ENCODE measurements around the gene MYH9.
"Not testable (repeated sequence)": the region's sequence is repeated elsewhere in the genome, so short reads cannot be mapped to it uniquely, and the experiment has no call there.

MYH9 gene

DNA sequence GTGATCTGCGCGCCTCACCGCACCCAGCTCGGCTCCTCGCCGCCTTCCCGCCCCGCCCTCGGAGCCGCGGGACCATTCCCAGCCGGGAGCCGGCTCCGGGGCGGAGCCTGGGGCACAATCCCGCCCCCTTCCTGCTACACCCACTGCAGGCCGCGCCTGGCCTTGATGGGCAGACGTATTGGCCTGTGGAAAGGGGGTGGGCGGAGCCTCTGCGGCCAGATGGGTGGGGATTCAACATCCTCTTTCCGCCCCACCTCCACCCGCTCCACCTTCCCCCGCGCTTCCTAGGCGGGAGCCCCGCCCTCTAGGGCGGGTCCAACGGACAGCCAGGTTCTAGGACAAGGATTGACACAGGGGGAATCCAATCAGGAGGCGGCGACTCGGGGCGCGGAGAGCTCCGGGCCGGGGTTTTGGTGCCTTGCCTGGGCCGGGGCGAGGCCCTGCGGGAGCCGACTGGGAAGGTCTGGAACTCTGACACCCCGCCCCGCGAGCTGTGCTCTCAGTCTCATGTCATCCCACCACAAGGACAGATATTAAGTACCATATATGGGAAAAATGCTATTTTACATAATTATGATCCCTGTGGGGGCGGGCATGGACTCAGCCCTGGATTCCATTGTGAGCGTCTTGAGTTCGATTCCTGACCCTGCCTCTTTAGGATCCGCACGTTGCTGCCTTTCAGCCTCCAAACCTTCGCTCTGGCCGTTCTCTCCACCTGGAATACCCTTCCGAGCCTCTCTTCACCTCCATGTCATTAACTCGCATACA lies at the start of gene MYH9:
TSS of gene MYH9 (minus strand) at position 9 of the 768 bp plus-strand sequence. CDS start 38,731 bp downstream, outside the sequence.
- peak; percentile 100 for DNase-seq

DNA sequence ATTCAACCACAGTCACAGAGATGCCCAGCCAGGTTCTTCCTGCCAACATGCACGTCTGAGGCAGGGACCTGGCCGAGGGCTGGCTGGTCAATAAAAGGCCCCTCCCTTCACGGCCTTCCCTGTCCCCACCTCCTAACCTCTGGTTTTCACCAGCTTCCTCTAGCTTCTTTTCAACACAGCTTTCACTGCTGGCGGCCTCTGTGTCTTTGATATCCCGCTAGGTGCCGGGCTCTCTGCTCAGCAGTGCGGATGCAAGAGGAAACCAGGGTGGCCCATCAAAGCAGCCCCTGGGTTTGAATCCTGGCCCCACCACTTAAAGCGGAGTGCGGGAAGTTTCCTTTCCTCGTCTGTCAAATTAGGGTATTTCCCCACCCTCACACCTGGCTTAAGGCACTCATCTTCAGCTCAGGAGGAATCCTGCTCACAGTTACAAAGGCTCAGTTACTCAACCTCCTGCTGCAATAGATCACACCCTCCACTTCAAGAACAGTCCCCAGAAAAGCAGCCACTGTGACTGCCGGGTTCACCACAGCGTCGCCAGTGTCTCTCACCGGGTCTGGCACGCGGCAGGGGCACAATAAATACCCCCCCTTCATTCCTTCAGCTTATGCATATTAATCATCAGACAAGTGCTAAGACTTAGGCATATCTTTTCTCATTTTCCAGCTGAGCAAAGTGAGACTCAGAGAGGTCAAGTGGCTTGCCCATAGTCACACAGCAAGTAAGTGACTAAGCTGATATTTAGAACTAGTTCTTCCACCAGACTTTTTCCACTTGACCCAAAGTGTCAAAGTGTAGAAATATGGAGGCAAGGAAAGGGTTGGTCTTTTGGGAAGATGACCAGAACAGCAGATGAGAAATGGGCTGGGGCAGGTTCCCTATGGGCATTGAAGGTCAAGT lies 48.0 kb upstream of the MYH9 start:
- peak; percentile 85 for DNase-seq

DNA sequence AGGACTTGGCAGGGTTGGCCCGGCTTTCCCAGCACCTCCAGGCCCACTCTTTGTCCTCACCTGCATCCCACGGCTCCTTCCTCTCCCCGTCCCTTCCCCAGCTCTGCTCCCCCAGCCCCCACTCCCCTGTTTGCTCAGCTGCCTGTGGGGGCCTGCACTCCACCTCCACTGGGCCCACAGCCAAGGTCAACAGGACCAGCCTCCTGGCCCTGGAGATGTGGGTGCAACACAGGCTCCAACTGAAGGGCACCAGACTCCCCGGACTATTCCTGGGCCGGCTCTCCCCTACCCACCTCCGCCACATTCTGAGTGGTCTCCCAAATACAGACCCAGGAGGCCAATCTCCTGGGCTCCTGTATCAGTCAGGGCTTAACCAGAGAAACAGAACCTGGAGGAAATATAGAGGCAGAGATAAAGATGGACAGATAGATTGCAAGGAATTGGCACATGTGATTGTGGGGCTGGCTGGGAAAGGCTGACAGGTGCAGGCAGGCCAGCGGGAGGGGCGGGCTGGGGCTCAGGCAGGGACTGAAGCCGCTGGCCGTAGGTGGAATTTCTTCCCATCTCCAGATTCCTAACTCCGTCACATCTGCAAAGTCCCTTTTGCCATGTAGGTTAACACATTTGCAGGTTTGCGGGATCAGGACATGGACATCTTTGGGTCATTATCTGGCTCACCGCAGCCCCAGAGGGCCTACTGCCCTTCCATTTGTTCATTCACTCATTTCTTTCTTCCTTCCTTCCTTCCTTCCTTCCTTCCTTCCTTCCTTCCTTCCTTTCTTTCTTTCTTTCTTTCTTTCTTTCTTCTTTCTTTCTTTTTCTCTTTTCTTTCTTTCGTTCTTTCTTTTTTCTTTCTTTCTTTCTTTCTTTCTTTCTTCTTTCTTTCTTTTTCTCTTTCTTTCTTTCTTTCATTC lies 45.8 kb upstream of the MYH9 start:
- peak; percentile 51 for DNase-seq

DNA sequence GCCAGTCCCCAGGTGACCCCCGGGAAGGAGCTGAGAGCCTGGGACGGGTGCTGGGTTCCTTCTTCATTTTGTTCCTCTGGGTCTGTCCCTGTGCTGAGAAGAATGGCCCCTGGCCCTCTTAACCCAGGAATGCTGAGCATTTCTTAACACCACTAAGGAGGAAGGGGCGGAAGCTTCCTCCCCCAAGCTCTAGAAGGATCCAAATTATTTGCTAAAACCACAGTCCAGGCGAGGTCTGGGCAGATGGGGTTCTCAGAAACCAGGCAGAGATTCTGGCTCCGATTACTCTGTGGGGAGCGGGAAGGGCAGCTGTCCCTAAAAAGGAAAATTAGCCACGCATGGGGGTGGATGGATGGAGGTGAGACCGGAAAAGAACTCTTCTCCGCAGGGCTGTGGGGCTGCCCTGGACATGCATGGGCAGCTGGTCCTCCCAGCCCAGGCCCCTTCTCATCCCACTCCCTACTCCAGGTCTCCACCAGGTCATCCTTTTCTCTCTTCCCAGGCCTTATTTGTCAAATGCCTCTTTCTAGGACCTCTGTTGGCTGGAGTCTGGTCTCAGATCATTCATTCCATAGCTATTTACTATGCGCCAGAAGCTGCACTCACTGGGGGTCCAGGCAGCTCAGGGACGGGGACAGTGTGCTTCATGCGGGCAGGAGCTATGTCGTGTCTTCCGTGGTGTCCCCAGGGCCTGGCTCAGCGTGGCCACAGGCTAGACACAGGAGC lies 45.0 kb upstream of the MYH9 start:
- peak; percentile 88 for DNase-seq

DNA sequence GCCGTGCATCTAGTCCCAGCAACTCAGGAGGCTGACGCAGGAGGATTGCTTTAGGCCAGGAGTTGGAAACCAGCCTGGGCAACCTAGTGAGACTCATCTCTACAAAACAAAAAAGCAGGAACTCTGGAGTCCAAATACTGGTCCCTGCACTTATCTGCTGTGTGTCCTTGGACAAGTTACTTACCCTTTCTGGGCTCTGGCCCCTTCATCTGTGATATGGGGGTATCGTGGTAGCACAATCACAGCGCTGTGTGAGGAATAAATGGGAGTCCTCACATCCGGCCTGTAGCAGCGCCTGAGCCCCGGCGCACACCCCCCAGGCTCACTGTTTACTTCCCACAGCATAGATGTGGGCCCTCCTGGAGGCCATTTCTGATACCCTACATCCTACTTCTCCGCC lies 44.2 kb upstream of the MYH9 start:
- DNase-seq = no peak

DNA sequence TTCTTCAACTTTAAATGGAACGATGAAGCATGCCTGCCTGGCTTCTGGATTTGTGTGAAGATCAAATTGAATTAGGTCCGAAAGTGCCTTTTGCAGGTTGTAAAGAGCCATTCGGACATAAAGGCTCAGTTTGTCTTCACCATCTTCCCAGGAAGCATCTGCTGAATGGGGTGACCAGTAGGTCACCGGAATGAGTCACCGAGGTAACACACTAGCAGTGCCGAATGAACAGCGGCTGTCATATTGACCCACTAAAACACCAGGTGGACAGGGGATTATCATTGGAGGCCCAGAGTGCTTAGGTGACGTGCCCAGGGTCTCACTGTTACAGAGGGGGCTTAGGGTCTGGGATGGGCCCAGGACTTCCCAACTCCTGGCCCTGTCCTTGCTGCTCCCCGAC lies 43.1 kb upstream of the MYH9 start:
- peak; percentile 64 for DNase-seq

DNA sequence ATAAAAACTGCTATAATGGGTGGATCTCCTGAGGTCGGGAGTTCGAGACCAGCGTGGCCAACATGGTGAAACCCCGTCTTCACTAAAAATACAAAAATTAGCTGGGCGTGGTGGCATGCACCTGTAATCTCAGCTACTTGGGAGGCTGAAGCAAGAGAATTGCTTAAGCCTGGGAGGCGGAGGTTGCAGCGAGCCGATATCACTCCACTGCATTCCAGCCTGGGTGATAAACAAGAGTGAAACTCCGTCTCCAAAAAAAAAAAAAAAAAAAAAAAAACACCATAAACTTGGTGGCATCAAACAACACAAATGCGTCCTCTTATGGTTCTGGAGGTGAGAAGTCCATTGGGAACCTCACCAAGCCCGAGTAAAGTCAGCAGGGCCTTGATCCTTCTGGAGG lies 40.2 kb upstream of the MYH9 start:
- not testable (repeated sequence) for DNase-seq

DNA sequence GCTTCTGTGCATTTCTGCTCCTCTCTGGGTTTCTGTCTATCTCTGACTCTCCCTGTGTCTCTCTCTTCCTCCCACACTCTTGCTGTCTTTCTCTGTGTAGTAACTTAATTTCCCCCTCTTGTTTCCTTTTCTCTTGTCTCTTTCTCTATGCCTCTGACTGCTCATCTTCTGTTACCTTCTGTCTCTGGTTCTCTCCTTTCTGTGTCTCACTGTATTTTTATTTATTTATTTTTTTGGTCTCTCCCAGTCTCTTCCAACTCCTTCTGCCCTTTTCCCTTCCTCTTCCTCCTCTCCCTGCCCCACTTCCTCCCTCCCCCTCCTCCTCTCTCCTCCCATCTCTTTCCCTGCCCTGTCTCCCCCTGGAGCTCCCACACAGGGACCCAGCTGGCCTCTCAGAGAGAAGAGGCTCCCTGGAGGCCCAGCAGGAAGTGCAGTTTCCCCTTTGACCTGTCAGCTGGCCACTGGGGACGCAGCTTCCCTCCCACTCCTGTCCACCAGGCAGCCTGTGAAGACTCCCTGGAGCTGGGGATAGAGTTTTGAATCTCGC lies 38.3 kb upstream of the MYH9 start:
- peak; percentile 87 for DNase-seq

DNA sequence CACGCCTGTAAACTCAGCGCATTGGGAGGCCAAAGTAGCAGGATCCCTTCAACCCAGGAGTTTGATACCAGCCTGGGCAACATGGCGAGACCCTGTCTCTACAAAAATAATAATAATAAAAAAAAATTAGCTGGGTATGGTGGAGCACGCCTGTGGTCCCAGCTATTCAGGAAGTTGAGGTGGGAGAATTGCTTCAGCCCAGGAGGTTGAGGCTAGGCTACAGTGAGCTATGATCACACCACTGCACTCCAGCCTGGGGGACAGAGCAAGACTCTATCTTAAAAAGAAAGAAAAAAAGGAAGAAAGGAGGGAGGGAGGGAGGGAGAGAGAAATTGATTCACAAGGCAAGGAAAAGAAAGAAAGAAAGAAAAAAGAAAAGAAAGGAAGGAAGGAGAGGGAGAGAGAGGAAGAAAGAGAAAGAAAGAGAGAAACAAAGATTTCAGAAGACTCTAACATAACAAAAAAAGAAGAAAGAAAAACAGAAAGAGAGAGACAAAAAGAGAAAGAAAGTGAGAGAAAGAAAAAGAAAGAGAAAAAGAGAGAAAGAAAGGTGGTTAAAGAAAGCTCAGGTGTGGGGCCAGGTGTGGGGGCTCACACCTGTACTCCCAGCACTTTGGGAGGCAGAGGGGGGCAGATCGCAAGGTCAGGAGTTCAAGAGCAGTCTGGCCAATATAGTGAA lies 37.3 kb upstream of the MYH9 start:
- DNase-seq = no peak

DNA sequence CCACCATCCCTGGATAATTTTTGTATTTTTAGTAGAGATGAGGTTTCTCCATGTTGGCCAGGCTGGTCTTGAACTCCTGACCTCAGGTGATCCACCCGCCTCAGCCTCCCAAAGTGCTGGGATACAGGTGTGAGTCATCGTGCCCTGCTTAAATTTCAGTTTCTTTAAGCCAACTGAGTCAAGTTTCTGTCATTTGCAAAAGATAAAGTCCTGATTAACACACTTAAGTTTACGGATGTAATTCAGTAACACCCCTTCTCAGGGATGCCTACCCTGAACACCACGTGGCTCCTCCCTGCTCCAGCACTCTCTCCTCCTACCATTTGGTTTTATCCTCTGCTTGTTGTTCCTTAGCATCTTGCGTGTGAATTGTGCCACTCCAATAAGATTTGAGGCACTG lies 36.7 kb upstream of the MYH9 start:
- not testable (repeated sequence) for DNase-seq

DNA sequence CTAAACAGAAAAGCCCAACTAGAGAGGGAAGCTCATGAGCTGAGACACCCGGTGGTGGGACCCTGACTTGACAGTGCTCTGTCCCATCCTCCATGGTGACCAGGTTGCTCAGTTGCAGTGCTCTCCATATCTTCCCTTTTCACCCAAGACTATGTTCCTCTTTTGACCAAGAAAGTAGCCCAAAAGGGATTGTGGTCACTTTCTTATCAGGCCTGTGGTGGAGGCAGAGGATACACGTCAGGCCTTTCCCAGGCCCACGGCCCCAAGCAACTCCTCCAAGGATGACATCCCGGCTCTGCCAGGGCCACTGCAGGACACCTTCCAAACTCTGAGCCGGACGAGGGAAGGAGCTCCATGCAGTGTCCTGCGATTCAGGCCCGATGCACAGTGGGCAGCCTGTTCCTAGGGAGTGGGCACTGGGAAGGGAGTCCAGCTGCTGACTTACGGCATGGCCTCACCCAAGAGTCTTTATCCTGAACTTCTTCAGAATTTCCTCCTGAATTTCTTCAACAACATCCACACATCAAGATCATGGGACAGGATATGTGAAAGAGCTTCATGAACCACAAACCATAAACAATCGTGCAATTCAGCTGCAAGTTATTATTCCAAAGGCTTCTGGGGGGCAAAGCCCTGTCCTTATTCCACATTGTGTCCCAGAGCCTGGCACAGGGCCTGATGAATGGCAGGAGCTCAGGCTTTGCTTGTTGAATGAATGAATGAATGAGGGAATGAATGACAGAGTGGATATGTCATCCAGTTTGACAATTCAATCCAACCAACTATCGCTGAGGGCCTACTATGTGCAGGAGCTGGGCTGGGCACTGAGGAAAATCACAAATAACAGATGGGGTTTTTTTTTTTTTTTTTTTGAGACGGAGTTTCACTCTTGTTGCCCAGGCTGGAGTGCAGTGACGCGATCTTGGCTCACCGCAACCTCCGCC lies 36.0 kb upstream of the MYH9 start:
- no peak for DNase-seq

DNA sequence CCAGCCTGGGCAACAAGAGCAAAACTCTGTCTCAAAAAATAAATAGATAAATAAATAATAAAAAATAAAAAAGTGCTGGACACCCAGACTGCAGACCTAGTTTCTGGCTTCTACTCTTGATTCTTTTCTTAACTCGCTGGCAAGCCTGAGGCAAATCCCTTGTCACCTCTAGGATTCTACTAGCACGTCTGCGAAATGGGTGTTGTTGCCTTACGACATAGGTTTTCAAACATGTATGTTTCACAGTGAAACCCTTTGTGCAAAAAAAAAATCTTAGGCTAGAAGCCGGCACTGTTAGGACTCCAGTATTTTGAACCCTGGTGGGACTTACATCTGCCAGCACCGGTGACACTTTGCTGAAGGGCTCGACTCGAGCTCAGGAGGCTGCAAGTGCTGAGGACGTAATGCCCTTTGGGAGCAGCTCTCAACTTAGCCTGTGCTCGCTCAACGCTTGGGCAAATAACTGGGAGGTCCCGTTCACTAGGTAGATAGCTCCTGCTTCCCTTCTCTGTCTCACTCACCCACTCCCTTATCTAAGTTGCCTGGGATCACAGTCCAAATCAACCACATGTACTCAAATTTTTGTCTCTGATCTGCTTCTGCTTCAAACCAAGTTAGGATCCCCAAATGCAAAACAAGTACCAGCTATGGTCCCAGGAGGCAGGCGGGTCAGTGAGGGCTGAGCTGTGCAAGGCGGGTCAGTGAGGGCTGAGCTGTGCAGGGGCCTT lies 34.7 kb upstream of the MYH9 start:
- DNase-seq = no peak

DNA sequence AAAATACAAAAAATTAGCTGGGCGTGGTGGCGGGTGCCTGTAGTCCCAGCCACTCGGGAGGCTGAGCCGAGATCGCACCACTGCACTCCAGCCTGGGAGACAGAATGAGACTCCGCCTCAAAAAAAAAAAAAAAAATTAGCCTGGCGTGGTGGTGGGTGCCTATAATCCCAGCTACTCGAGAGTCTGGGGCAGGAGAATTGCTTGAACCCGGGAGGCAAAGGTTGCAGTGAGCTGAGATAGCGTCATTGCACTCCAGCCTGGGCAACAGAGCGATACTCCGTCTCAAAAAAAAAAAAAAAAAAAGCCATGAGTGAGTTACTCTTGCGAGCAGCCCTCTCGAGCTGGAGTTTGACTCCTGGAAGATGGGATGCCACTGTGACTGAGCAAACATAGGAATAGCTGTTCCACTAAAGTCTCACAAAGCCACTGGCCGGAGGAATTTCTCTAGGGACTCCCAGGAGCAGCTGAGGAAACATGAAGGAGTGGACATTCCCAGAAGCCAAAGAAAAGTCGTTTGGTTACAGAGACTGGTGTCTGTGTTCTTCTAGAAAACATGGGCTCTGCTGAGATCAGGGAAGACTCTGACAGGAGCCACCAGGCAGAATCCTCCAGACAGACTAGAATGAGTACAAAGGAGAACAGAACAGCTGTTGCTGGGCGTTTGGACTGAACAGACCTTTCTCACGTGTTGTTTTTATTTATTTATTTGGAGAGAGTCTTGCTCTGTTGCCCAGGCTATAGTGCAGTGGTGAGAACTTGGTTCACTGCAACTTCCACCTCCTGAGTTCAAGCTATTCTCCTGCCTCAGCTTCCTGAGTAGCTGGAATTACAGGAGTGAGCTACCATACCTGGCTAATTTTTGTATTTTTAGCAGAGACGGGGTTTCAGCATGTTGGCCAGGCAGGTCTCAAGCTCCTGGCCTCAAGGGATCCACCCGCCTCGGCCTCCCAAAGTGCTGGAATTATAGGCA lies 32.4 kb upstream of the MYH9 start:
- no peak for DNase-seq

DNA sequence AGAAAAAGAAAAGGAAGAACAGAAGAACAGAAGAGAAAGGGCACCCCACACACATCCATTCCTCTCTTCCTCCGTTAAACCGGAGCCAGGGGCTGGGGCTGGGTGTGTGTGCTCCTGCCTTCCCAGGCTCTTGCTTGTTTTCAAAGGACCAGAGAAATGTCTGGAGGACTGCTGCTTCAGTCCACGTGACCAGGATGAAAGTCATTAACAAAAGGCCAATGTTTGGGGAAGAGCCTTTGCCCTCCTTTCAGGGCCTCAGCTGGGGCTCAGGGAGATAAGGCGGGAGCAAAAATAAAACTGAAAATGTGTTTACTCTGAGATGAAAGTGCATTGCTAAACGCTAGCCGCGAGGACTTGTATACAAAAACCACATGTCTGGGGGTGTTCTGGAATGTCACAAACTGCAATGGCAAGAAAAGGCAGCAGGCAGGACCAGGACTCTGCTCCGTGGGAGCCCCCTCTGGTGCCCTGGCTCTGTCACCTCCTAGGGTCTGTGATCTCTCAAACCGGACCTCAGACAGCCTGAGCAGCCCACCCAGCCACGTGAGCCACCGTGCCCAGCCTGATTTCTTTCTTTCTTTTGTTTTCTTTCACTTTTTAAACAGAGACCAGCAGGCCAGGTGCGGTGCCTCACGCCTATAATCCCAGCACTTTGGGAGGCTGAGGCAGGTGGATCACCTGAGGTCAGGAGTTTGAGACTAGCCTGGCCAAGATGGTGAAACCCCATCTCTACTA lies 31.6 kb upstream of the MYH9 start:
- peak; percentile 90 for DNase-seq

DNA sequence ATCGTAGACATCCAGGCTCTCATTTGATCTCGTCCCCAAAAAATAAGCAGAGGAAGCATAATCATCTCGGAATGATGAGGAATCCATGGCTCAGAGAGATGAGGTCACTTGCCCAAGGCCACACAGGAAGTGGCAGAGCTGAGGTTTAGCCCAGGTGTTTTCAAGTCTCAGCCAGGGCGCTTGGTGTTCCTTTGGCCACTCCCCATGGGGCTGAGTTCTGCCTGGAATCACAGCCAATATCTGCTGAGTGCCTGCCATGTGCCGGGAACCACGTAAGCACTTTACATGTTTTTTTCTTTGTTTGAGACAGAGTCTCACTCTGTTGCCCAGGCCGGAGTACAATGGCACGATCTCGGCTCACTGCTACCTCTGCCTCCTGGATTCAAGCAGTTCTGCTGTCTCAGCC lies 29.5 kb upstream of the MYH9 start:
- peak; percentile 85 for DNase-seq

DNA sequence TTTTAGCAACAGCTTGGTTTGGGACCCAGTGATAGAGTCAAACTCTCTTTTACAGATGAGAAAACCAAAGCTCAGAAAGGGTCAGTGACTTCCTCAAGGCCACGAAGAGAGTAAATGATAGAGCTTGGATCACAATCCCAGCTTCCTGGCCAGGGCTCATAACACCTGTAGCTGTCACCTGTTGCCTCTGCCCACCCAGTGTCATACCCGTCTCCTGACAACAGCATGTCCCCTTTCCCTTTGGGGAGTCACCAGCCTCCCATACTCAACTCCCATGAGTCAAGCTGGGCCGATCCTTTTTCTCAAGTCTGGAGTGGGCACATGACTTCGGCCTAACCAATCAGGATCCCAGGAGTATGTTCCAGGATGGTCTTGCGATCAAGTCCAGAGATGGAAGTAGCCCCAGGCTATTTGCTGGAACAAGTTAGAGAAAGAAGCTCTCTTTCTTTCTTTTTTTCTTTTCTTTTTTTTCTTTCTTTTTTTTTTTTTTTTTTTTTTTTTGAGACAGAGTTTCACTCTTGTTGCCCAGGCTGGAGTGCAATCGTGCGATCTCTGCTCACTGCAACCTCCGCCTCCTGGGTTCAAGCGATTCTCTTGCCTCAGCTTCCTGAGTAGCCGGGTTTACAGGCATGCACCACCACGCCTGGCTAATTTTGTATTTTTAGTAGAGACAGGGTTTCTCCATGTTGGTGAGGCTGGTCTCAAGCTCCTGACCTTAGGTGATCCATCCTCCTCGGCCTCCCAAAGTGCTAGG lies 27.8 kb upstream of the MYH9 start:
- peak; percentile 86 for DNase-seq
